IMR-90 (cell line): ENCODE measurements around the gene CLUH. TPM values are rescaled to one million over a fixed set of nuclear protein-coding genes. Genes with fewer than 3 reads are reported as not detected.
A peak's percentile ranks its signal among the peaks of the same experiment; 100 is the strongest.

Source experiments
- ATAC-seq: fragments of 200-7000 bp; cut with Tn5 transposase; 2 replicates; pipeline ENCODE4 v1.9.1; 2020; ENCODE audit warnings: low read depth, mild to moderate bottlenecking, moderate library complexity
- BruUV-seq: library from RNA; stranded (reverse); fragments of 400-500 nt; replicated peaks from 2 replicates; lab custom pipeline; 2021; lab: Mats Ljungman, UMichigan
- CTCF ChIA-PET: fragments of 300-600 bp; formaldehyde crosslinking; extraction: SDS; loops from one replicate; lab custom pipeline; 2021; ENCODE audit warnings: antibody characterized with exemption; lab: Yijun Ruan, JAX
- POLR2A ChIA-PET: fragments of 300-600 bp; sonication (Branson Sonifier 250); formaldehyde crosslinking; loops from one replicate; lab custom pipeline; 2022; ENCODE audit warnings: antibody characterized with exemption; ENCODE audit not compliant: unreplicated experiment; lab: Charles Lee
- DNase-seq: peaks from one replicate; pipeline ENCODE4 v3.0.0; 2013
- H2AFZ ChIP-seq: replicated peaks from 2 replicates; pipeline ENCODE3; 2013; ENCODE audit warnings: low read length, mild to moderate bottlenecking; ENCODE audit not compliant: poor library complexity
- H2AK5ac ChIP-seq: 2 replicates; pipeline ENCODE4 v1.6.1; 2013; ENCODE audit warnings: low read depth, low read length, inconsistent platforms
- H2AK9ac ChIP-seq: replicated peaks from 2 replicates; pipeline ENCODE3; 2013; ENCODE audit warnings: mild to moderate bottlenecking, low read depth, low read length, moderate library complexity; ENCODE audit not compliant: poor library complexity
- H2BK120ac ChIP-seq: 2 replicates; pipeline ENCODE4 v1.6.1; 2013; ENCODE audit warnings: low read depth, low read length, inconsistent platforms
- H2BK15ac ChIP-seq: 3 replicates; pipeline ENCODE4 v1.6.1; 2013; ENCODE audit warnings: low read depth, low read length, inconsistent platforms
- H2BK20ac ChIP-seq: 2 replicates; pipeline ENCODE4 v1.6.1; 2013; ENCODE audit warnings: low read depth, mild to moderate bottlenecking, inconsistent platforms, low read length, moderate library complexity
- H2BK5ac ChIP-seq: 2 replicates; pipeline ENCODE4 v1.6.1; 2013; ENCODE audit warnings: mild to moderate bottlenecking, low read depth, low read length, inconsistent platforms; ENCODE audit not compliant: poor library complexity, severe bottlenecking
- H3K14ac ChIP-seq: replicated peaks from 2 replicates; pipeline ENCODE4 v1.6.1; 2013; ENCODE audit warnings: low read depth, low read length, inconsistent platforms
- H3K18ac ChIP-seq: 2 replicates; pipeline ENCODE4 v1.6.1; 2013; ENCODE audit warnings: low read depth, low read length, control low read depth
- H3K23ac ChIP-seq: 2 replicates; pipeline ENCODE4 v1.6.1; 2013; ENCODE audit warnings: low read depth, low read length, inconsistent platforms
- H3K27ac ChIP-seq: 2 replicates; pipeline ENCODE4 v1.5.1; 2013; ENCODE audit warnings: mild to moderate bottlenecking, control low read depth, low read length; ENCODE audit not compliant: insufficient read depth
- H3K27me3 ChIP-seq: 2 replicates; pipeline ENCODE4 v1.6.1; 2013; ENCODE audit warnings: low read length; ENCODE audit not compliant: control insufficient read depth, insufficient read depth
- H3K36me3 ChIP-seq: 2 replicates; pipeline ENCODE4 v1.6.1; 2013; ENCODE audit warnings: low read length, mixed read lengths; ENCODE audit not compliant: control insufficient read depth, insufficient read depth
- H3K4ac ChIP-seq: 2 replicates; pipeline ENCODE4 v1.6.1; 2013; ENCODE audit warnings: low read depth, low read length, inconsistent platforms
- H3K4me1 ChIP-seq: 2 replicates; pipeline ENCODE4 v1.6.1; 2013; ENCODE audit warnings: low read length, mixed read lengths; ENCODE audit not compliant: control insufficient read depth, insufficient read depth
- H3K4me2 ChIP-seq: 2 replicates; pipeline ENCODE4 v1.6.1; 2013; ENCODE audit warnings: low read depth, mild to moderate bottlenecking, control low read depth, low read length, moderate library complexity
- H3K4me3 ChIP-seq: 2 replicates; pipeline ENCODE4 v1.5.1; 2013; ENCODE audit warnings: low read depth, mild to moderate bottlenecking, control low read depth, low read length, moderate library complexity; ENCODE audit not compliant: insufficient read depth
- H3K56ac ChIP-seq: 2 replicates; pipeline ENCODE4 v1.6.1; 2013; ENCODE audit warnings: low read length, inconsistent platforms; ENCODE audit not compliant: insufficient read depth; ENCODE audit errors: extremely low read depth
- H3K79me1 ChIP-seq, 2 experiments: 2 replicates each; pipeline ENCODE4 v1.6.1; 2013; ENCODE audit warnings: low read length in 2 of 2, inconsistent platforms in 1 of 2, low read depth in 1 of 2
- H3K9ac ChIP-seq: 2 replicates; pipeline ENCODE4 v1.6.1; 2013; ENCODE audit warnings: low read depth, low read length, control low read depth
- H3K9me1 ChIP-seq: 2 replicates; pipeline ENCODE4 v1.6.1; 2013; ENCODE audit warnings: low read length, inconsistent platforms; ENCODE audit not compliant: insufficient read depth
- H3K9me3 ChIP-seq: 2 replicates; pipeline ENCODE4 v1.6.1; 2013; ENCODE audit warnings: low read length; ENCODE audit not compliant: control insufficient read depth, insufficient read depth
- H4K20me1 ChIP-seq: 2 replicates; pipeline ENCODE4 v1.6.1; 2013; ENCODE audit warnings: low read length, inconsistent platforms; ENCODE audit not compliant: insufficient read depth
- H4K5ac ChIP-seq: 2 replicates; pipeline ENCODE4 v1.6.1; 2013; ENCODE audit warnings: mild to moderate bottlenecking, low read depth, low read length, control low read depth
- H4K8ac ChIP-seq, 2 experiments: 2 replicates each; pipeline ENCODE4 v1.6.1; 2013; ENCODE audit warnings: low read depth in 2 of 2, low read length in 2 of 2, control low read depth in 1 of 2, inconsistent platforms in 1 of 2
- H4K91ac ChIP-seq: 2 replicates; pipeline ENCODE4 v1.6.1; 2013; ENCODE audit warnings: low read depth, low read length, inconsistent platforms; ENCODE audit not compliant: insufficient read depth
- BHLHE40 ChIP-seq: fragments of 150-350 bp; IDR thresholded peaks from 2 replicates; pipeline ENCODE4 v1.6.1; 2016; ENCODE audit warnings: mild to moderate bottlenecking, low read depth, low read length
- CEBPB ChIP-seq: IDR thresholded peaks from 2 replicates; pipeline ENCODE4 v1.6.1; 2012; ENCODE audit warnings: low read depth, low read length, improper control_type of control experiment
- CHD1 ChIP-seq: IDR thresholded peaks from 2 replicates; pipeline ENCODE4 v1.6.1; 2012; ENCODE audit warnings: low read depth, low read length, improper control_type of control experiment
- CTCF ChIP-seq: conservative IDR thresholded peaks from 2 replicates; pipeline ENCODE4 v1.5.1; 2012; ENCODE audit warnings: mild to moderate bottlenecking, low read depth, low read length, improper control_type of control experiment
- ELK1 ChIP-seq: fragments of 150-350 bp; IDR thresholded peaks from 2 replicates; pipeline ENCODE4 v1.6.1; 2016; ENCODE audit warnings: low read depth, mild to moderate bottlenecking, low read length, moderate library complexity, borderline replicate concordance
- FOS ChIP-seq: fragments of 150-350 bp; IDR thresholded peaks from 2 replicates; pipeline ENCODE4 v1.6.1; 2016; ENCODE audit warnings: low read depth, low read length
- MAFK ChIP-seq: IDR thresholded peaks from 2 replicates; pipeline ENCODE4 v1.6.1; 2012; ENCODE audit warnings: low read depth, low read length, improper control_type of control experiment
- MAZ ChIP-seq: IDR thresholded peaks from 2 replicates; pipeline ENCODE4 v1.6.1; 2012; ENCODE audit warnings: low read depth, mild to moderate bottlenecking, low read length, improper control_type of control experiment, moderate library complexity, borderline replicate concordance
- NFE2L2 ChIP-seq: fragments of 150-350 bp; IDR thresholded peaks from 2 replicates; pipeline ENCODE4 v1.6.1; 2016; ENCODE audit warnings: low read depth, mild to moderate bottlenecking, low read length
- POLR2A ChIP-seq: IDR thresholded peaks from 2 replicates; pipeline ENCODE4 v1.6.1; 2012; ENCODE audit warnings: mild to moderate bottlenecking, low read depth, low read length
- RAD21 ChIP-seq: IDR thresholded peaks from 2 replicates; pipeline ENCODE4 v1.6.1; 2012; ENCODE audit warnings: low read length, improper control_type of control experiment
- RCOR1 ChIP-seq: IDR thresholded peaks from 2 replicates; pipeline ENCODE4 v1.6.1; 2012; ENCODE audit warnings: mild to moderate bottlenecking, low read length, improper control_type of control experiment; ENCODE audit not compliant: insufficient replicate concordance
- RFX5 ChIP-seq: IDR thresholded peaks from 2 replicates; pipeline ENCODE4 v1.8.0; 2012; ENCODE audit warnings: low read depth, mild to moderate bottlenecking, low read length, moderate library complexity
- SMC3 ChIP-seq: fragments of 150-350 bp; IDR thresholded peaks from 2 replicates; pipeline ENCODE4 v1.6.1; 2016; ENCODE audit warnings: low read depth, mild to moderate bottlenecking, antibody characterized with exemption, low read length, moderate library complexity
- USF2 ChIP-seq: fragments of 150-350 bp; IDR thresholded peaks from 2 replicates; pipeline ENCODE4 v1.6.1; 2017; ENCODE audit warnings: mild to moderate bottlenecking, antibody characterized with exemption, low read length, low read depth
- WGBS, 2 experiments: methylation state at CpG; one replicate each; pipeline versions ENCODE4 v1.1.5 to v1.1.7; 2013; ENCODE audit warnings: missing lambda C conversion rate in 2 of 2; ENCODE audit not compliant: insufficient read length in 1 of 2; ENCODE audit errors: extremely low coverage in 2 of 2; 5-methylcytosine and 5-hydroxymethylcytosine counted together
- dilution Hi-C: fragments of 300-500 bp; cut with HindIII; formaldehyde crosslinking; loops from one replicate; pipeline ENCODE4 v1.14.3; 2018; ENCODE audit warnings: low sequenced_read_pairs; ENCODE audit not compliant: unreplicated experiment
- in situ Hi-C: fragments of 300-500 bp; cut with MboI; formaldehyde crosslinking; loops from 3 replicates; pipeline ENCODE4 v1.14.3; 2019; ENCODE audit warnings: low sequenced_read_pairs, inconsistent platforms, mixed read lengths
- intact Hi-C: fragments of 100-400 bp; cut with micrococcal nuclease; formaldehyde crosslinking; loops from 2 replicates; pipeline ENCODE4 v1.10.0; 2022
- polyA plus RNA-seq, 3 experiments: library from polyadenylated mRNA; depleted of rRNA; stranded (reverse); fragments of >200 nt; gene quantifications; 2 replicates each; pipeline ENCODE4 v1.2.3, GENCODE V29; 2012; ENCODE audit warnings: low replicate concordance in 1 of 3
- total RNA-seq: library from RNA; depleted of rRNA; stranded (reverse); fragments of >200 nt; gene quantifications from 2 replicates; pipeline ENCODE4 v1.2.3, GENCODE V29; 2012

CLUH gene
- total and polyA plus RNA-seq, 2 of the 4 experiments (the other 2 are of a cell fraction): 12.9 to 42.0 TPM

GRCh38 chr17:2755891-2756724 is 44.5 kb upstream of the CLUH start:
- no peak overlapping the region; the same call in 1 of the 2 replicates for H3K4me3 ChIP-seq
- CTCF ChIA-PET: interaction anchor here (0.5 kb wide), 1 partner anchor 254 kb away, joined by 3 read pairs; no protein-coding TSS in a partner anchor
- ATAC-seq: peak; percentile 24; the same call in 1 of the 2 replicates

More at GRCh38 chr17:2755891-2756724, 44.5 kb upstream of the CLUH start:
- no peak overlapping the region for H2AK5ac ChIP-seq
- intact Hi-C loops (no loop called here), dilution Hi-C loops (no loop called here), in situ Hi-C loops (no loop called here)
- H4K5ac ChIP-seq: no peak overlapping the region
- no peak overlapping the region for H2AK9ac ChIP-seq
- H2BK5ac ChIP-seq: no peak overlapping the region
- H2BK20ac ChIP-seq: no peak overlapping the region
- no peak overlapping the region for H4K8ac ChIP-seq
- no TSS peak for BruUV-seq
- WGBS, 2 experiments: 0% methylated on average over 5 of the region's 46 CpGs; no CpG with 5 or more reads in 1 of the 2 experiments
- POLR2A ChIA-PET: no interaction called here
- no peak overlapping the region for H2BK120ac ChIP-seq
- H3K36me3 ChIP-seq: no peaks in the 10 kb centered on the region
- H3K4me1 ChIP-seq: no peaks in the 10 kb centered on the region
- H3K23ac ChIP-seq: no peak overlapping the region
- no peak overlapping the region for H3K14ac ChIP-seq
- no peak overlapping the region for H3K9ac ChIP-seq
- TF ChIP-seq USF2 (no peak), POLR2A (no peak), CEBPB (no peak), MAFK (no peak), RCOR1 (no peak), SMC3 (no peak), ELK1 (no peak), CHD1 (no peak), NFE2L2 (no peak), FOS (no peak), MAZ (no peak), BHLHE40 (no peak), CTCF (no peak), RAD21 (no peak), RFX5 (no peak)
- H3K56ac ChIP-seq: no peak overlapping the region
- no peaks in the 10 kb centered on the region for H3K9me1 ChIP-seq
- no peaks in the 10 kb centered on the region for H4K20me1 ChIP-seq
- H2BK15ac ChIP-seq: no peak overlapping the region
- no peaks in the 10 kb centered on the region for H3K9me3 ChIP-seq
- H3K4ac ChIP-seq: no peak overlapping the region
- no peak overlapping the region for H4K91ac ChIP-seq
- no peak overlapping the region for H3K18ac ChIP-seq
- no peak overlapping the region for H3K27ac ChIP-seq
- no peak for DNase-seq
- peak overlapping the region; percentile 33; the same call in 1 of the 2 replicates for H3K4me2 ChIP-seq
- H3K79me1 ChIP-seq: no peaks in the 10 kb centered on the region
- peak overlapping the region; percentile 12 for H2AFZ ChIP-seq
- H3K27me3 ChIP-seq: peaks cover 36% of the 10 kb centered on the region
